Activated CD4-positive, alpha-beta T cell treated with anti-CD3 and anti-CD28 coated beads for 1 hour (primary cell): ENCODE measurements around the gene MICAL3.
"Not testable (repeated sequence)": the region's sequence is repeated elsewhere in the genome, so short reads cannot be mapped to it uniquely, and the experiment has no call there.

Source experiments
- DNase-seq: peaks from one replicate; pipeline ENCODE4 v3.0.0-alpha.2; 2020

Gene MICAL3

GRCh38 chr22:17880468-17880867 lies 143.9 kb downstream of the MICAL3 start:
- DNase-seq, result no peak

- no peak for DNase-seq
Measured at GRCh38 chr22:17880020-17880419, 144.3 kb downstream of the MICAL3 start.

- no peak for DNase-seq
Measured at GRCh38 chr22:17878941-17879340, 145.4 kb downstream of the MICAL3 start.

- no peak for DNase-seq
Measured at GRCh38 chr22:17878186-17878694, 146.1 kb downstream of the MICAL3 start.

GRCh38 chr22:17876878-17877855 lies 147.2 kb downstream of the MICAL3 start:
- DNase-seq, result not testable (repeated sequence)

GRCh38 chr22:17876306-17876831 lies 148.0 kb downstream of the MICAL3 start:
- no peak for DNase-seq

- DNase-seq, result no peak
Measured at GRCh38 chr22:17875631-17876030, 148.7 kb downstream of the MICAL3 start.

GRCh38 chr22:17875156-17875555 lies 149.2 kb downstream of the MICAL3 start:
- DNase-seq, result no peak

- no peak for DNase-seq
Measured at GRCh38 chr22:17874231-17874905, 150.0 kb downstream of the MICAL3 start.

GRCh38 chr22:17873804-17874203 lies 150.6 kb downstream of the MICAL3 start:
- DNase-seq, result no peak

- DNase-seq, result no peak
Measured at GRCh38 chr22:17873116-17873515, 151.2 kb downstream of the MICAL3 start.

GRCh38 chr22:17872471-17872870 lies 151.9 kb downstream of the MICAL3 start:
- DNase-seq, result no peak

GRCh38 chr22:17871726-17872458 lies 152.5 kb downstream of the MICAL3 start:
- no peak for DNase-seq

- no peak for DNase-seq
Measured at GRCh38 chr22:17870407-17870806, 154.0 kb downstream of the MICAL3 start.

GRCh38 chr22:17869285-17870096 lies 154.9 kb downstream of the MICAL3 start:
- DNase-seq, result no peak

GRCh38 chr22:17868771-17869170 lies 155.6 kb downstream of the MICAL3 start:
- no peak for DNase-seq

GRCh38 chr22:17867160-17867785 lies 157.1 kb downstream of the MICAL3 start:
- DNase-seq, result no peak

- no peak for DNase-seq
Measured at GRCh38 chr22:17866621-17867020, 157.7 kb downstream of the MICAL3 start.

GRCh38 chr22:17866127-17866526 lies 158.2 kb downstream of the MICAL3 start:
- no peak for DNase-seq

- no peak for DNase-seq
Measured at GRCh38 chr22:17865183-17866055, 158.9 kb downstream of the MICAL3 start.
